Activated CD4-positive, alpha-beta T cell treated with anti-CD3 and anti-CD28 coated beads for 1 hour (primary cell): ENCODE measurements around the gene CLPTM1.
"Not testable (repeated sequence)": the region's sequence is repeated elsewhere in the genome, so short reads cannot be mapped to it uniquely, and the experiment has no call there.

Source experiments
- DNase-seq: peaks from one replicate; pipeline ENCODE4 v3.0.0-alpha.2; 2020

Gene CLPTM1, protein sequence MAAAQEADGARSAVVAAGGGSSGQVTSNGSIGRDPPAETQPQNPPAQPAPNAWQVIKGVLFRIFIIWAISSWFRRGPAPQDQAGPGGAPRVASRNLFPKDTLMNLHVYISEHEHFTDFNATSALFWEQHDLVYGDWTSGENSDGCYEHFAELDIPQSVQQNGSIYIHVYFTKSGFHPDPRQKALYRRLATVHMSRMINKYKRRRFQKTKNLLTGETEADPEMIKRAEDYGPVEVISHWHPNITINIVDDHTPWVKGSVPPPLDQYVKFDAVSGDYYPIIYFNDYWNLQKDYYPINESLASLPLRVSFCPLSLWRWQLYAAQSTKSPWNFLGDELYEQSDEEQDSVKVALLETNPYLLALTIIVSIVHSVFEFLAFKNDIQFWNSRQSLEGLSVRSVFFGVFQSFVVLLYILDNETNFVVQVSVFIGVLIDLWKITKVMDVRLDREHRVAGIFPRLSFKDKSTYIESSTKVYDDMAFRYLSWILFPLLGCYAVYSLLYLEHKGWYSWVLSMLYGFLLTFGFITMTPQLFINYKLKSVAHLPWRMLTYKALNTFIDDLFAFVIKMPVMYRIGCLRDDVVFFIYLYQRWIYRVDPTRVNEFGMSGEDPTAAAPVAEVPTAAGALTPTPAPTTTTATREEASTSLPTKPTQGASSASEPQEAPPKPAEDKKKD

GRCh38 chr19:44954649-44955504, at the start of gene CLPTM1:
Gene CLPTM1 (plus strand): TSS chr19:44955380. CDS start chr19:44955396, 16 bp downstream.
- DNase-seq: peak; percentile 93

DNA sequence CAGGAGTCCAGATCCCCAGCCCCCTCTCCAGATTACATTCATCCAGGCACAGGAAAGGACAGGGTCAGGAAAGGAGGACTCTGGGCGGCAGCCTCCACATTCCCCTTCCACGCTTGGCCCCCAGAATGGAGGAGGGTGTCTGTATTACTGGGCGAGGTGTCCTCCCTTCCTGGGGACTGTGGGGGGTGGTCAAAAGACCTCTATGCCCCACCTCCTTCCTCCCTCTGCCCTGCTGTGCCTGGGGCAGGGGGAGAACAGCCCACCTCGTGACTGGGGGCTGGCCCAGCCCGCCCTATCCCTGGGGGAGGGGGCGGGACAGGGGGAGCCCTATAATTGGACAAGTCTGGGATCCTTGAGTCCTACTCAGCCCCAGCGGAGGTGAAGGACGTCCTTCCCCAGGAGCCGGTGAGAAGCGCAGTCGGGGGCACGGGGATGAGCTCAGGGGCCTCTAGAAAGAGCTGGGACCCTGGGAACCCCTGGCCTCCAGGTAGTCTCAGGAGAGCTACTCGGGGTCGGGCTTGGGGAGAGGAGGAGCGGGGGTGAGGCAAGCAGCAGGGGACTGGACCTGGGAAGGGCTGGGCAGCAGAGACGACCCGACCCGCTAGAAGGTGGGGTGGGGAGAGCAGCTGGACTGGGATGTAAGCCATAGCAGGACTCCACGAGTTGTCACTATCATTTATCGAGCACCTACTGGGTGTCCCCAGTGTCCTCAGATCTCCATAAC, 49.6 kb upstream of the CLPTM1 start, which contains the start of gene APOE:
APOE (plus strand) TSS at position 360 of the 724 bp plus-strand sequence. CDS start 829 bp downstream, outside the sequence.
- no peak for DNase-seq

DNA sequence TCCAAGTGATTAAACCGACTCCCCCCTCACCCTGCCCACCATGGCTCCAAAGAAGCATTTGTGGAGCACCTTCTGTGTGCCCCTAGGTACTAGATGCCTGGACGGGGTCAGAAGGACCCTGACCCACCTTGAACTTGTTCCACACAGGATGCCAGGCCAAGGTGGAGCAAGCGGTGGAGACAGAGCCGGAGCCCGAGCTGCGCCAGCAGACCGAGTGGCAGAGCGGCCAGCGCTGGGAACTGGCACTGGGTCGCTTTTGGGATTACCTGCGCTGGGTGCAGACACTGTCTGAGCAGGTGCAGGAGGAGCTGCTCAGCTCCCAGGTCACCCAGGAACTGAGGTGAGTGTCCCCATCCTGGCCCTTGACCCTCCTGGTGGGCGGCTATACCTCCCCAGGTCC, 47.6 kb upstream of the CLPTM1 start:
- DNase-seq: no peak

DNA sequence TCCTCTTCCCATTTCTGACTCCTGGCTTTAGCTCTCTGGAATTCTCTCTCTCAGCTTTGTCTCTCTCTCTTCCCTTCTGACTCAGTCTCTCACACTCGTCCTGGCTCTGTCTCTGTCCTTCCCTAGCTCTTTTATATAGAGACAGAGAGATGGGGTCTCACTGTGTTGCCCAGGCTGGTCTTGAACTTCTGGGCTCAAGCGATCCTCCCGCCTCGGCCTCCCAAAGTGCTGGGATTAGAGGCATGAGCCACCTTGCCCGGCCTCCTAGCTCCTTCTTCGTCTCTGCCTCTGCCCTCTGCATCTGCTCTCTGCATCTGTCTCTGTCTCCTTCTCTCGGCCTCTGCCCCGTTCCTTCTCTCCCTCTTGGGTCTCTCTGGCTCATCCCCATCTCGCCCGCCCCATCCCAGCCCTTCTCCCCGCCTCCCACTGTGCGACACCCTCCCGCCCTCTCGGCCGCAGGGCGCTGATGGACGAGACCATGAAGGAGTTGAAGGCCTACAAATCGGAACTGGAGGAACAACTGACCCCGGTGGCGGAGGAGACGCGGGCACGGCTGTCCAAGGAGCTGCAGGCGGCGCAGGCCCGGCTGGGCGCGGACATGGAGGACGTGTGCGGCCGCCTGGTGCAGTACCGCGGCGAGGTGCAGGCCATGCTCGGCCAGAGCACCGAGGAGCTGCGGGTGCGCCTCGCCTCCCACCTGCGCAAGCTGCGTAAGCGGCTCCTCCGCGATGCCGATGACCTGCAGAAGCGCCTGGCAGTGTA, 46.9 kb upstream of the CLPTM1 start:
- DNase-seq: no peak

DNA sequence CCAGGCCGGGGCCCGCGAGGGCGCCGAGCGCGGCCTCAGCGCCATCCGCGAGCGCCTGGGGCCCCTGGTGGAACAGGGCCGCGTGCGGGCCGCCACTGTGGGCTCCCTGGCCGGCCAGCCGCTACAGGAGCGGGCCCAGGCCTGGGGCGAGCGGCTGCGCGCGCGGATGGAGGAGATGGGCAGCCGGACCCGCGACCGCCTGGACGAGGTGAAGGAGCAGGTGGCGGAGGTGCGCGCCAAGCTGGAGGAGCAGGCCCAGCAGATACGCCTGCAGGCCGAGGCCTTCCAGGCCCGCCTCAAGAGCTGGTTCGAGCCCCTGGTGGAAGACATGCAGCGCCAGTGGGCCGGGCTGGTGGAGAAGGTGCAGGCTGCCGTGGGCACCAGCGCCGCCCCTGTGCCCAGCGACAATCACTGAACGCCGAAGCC, 46.3 kb upstream of the CLPTM1 start:
- no peak for DNase-seq

DNA sequence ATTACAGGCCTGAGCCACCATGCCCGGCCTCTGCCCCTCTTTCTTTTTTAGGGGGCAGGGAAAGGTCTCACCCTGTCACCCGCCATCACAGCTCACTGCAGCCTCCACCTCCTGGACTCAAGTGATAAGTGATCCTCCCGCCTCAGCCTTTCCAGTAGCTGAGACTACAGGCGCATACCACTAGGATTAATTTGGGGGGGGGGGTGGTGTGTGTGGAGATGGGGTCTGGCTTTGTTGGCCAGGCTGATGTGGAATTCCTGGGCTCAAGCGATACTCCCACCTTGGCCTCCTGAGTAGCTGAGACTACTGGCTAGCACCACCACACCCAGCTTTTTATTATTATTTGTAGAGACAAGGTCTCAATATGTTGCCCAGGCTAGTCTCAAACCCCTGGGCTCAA, 45.4 kb upstream of the CLPTM1 start:
- no peak for DNase-seq

- DNase-seq: not testable (repeated sequence)
These were observed 43.3 kb upstream of the CLPTM1 start for GRCh38 chr19:44911896-44912295.

- DNase-seq: no peak
These were observed 42.3 kb upstream of the CLPTM1 start for GRCh38 chr19:44912854-44913253.

GRCh38 chr19:44913512-44914432, 41.4 kb upstream of the CLPTM1 start:
- DNase-seq: not testable (repeated sequence)

DNA sequence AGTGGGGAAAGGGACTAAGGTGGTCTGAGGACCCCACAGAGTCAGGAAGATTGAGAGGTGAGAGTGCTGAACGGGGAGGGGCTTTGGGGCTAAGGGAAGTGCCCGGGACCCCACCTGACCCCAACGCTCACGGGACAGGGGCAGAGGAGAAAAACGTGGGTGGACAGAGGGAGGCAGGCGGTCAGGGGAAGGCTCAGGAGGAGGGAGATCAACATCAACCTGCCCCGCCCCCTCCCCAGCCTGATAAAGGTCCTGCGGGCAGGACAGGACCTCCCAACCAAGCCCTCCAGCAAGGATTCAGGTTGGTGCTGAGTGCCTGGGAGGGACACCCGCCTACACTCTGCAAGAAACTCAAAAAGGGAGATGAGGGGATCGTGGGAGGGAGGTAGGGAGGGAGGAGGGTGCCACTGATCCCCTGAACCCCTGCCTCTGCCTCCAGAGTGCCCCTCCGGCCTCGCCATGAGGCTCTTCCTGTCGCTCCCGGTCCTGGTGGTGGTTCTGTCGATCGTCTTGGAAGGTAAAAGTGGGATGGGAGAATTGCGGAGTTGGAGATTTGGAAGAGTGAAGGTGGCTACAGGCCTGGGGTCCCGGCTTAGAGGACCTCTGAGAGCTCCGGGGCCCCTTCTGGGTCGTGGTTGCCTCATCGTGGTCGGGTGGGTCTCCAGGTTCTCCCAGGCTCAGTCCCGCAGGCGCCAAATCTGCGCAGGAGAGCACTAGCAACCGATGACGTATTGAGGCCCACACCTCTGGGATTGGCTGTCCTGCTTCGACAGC, 40.6 kb upstream of the CLPTM1 start, which contains the start of gene APOC1:
APOC1 (plus strand) TSS at position 176 of the 774 bp plus-strand sequence; CDS start at position 460, 284 bp downstream.
- DNase-seq: peak; percentile 65

- no peak for DNase-seq
These were observed 30.9 kb upstream of the CLPTM1 start for GRCh38 chr19:44924243-44924725.

- no peak for DNase-seq
These were observed 29.9 kb upstream of the CLPTM1 start for GRCh38 chr19:44925114-44925891.

- DNase-seq: not testable (repeated sequence)
These were observed 28.7 kb upstream of the CLPTM1 start for GRCh38 chr19:44926245-44927077.

DNA sequence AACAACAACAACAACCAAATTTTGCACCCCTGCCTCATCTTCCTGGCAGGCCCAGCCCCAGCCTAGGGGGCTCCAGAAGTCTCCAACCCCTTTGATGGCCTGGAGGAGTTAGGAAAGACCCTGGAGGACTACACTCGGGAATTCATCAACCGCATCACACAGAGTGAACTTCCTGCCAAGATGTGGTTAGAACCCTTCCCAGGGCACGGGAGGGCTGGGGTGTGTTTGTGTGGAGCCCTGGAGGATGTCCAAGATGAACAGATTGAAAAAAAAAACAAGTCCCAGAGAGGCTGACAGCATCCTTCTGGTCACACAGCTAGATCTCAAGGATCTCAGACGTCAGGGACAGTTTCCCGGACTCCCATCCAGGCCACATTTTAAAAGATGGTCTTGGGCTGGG, 27.4 kb upstream of the CLPTM1 start:
- no peak for DNase-seq

DNA sequence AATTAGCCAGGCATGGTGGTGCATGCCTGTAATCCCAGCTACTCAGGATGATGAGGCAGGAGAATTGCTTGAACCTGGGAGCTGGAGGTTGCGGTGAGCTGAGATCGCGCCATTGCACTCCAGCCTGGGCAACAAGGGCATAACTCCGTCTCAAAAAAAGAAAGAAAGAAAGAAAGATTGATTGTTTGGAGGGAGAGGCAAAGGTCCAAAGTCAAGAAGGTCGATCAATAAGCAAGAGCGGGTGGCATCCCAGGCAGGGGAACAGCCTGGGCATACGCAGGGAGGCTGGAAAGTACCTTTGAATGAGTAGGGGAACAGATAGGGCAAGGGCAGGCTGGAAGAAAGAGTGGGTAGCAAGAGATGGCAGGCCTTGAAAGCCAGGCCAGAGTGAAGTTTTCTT, 25.1 kb upstream of the CLPTM1 start:
- no peak for DNase-seq

DNA sequence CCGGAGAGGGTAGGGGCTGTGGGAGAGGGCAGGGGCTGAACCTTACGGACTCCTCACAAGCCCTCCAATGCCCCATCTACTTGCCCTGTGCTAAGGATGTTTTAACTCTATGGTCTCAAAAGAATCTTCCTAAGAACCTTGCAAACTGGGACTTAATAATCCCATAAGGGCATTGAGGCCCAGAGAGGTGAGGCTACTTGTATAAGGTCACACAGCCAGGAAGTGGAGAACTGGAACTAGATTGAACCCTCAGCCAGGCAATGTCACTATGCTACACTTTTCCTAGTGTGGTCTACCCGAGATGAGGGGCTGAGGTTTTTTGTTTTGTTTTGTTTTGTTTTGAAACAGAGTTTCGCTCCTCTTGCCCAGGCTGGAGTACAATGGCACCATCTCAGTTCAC, 23.6 kb upstream of the CLPTM1 start:
- DNase-seq: no peak

DNA sequence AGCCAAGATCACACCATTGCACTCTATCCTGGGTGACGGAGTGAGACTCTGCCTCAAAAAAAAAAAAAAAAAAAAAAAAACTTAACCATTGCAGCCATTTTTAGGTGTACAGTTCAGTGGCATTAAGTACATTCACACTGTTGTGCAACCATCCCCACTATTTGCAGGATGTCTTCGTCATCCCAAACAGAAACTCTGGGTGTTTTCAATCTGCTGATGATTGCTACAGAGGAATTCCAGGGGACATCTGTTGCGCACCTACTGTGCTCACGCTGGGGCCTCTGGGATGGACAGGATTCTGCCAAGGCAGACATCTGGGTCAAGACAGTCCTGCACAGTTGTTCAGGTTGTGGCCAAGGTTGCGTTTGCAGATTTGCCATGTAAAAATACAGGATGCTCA, 15.5 kb upstream of the CLPTM1 start:
- DNase-seq: no peak
